Measurements from ENCODE around the gene NDUFB7.

GRCh38 chr19:14542711-14543328 lies 29.0 kb downstream of the NDUFB7 start:
- TF ChIP-seq CTCF (conservative IDR thresholded peaks at IDR 0.05) (no peak), EZH2 (IDR thresholded peaks at IDR 0.05; ENCODE audit: low read depth) (no peak)
